GM12878 (cell line): Measurements from ENCODE around the gene PHF2. TPM values are rescaled to one million over a fixed set of nuclear protein-coding genes. Genes with fewer than 3 reads are reported as not detected.

Source experiments
- ATAC-seq: fragments of 200-7000 bp; cut with Tn5 transposase; 3 replicates; pipeline ENCODE4 v1.9.1; 2020; ENCODE audit warnings: mild to moderate bottlenecking, moderate library complexity
- BruUV-seq: library from RNA; stranded (reverse); fragments of 400-500 nt; replicated peaks from 2 replicates; lab custom pipeline; 2021; lab: Mats Ljungman, UMichigan
- CTCF ChIA-PET: fragments of 300-600 bp; sonication (Branson Sonifier 250); formaldehyde crosslinking; extraction: SDS; loops from one replicate; lab custom pipeline; 2021; ENCODE audit warnings: inconsistent platforms; lab: Yijun Ruan, JAX
- POLR2A ChIA-PET: fragments of 350-600 bp; formaldehyde crosslinking; extraction: SDS; loops from one replicate; lab custom pipeline; 2021; ENCODE audit warnings: inconsistent platforms; lab: Charles Lee
- RAD21 ChIA-PET: fragments of 300-600 bp; sonication (Branson Sonifier 250); formaldehyde crosslinking; loops from one replicate; lab custom pipeline; 2023; ENCODE audit warnings: antibody characterized with exemption; ENCODE audit not compliant: unreplicated experiment; lab: Charles Lee
- SMC1A ChIA-PET: fragments of 300-600 bp; sonication (Branson Sonifier 250); formaldehyde crosslinking; loops from one replicate; lab custom pipeline; 2023; ENCODE audit not compliant: unreplicated experiment, uncharacterized antibody; lab: Charles Lee
- DNase-seq: peaks from one replicate; pipeline ENCODE4 v3.0.0-alpha.2; 2011; ENCODE audit warnings: low read depth, low spot score
- FAIRE-seq: peaks from 3 replicates; lab custom pipeline; 2011; peaks lifted over from hg19 to GRCh38; lab: Jason Lieb, UNC
- H2AFZ ChIP-seq: 2 replicates; pipeline ENCODE4 v1.6.0; 2011; ENCODE audit warnings: low read depth, low read length, control low read depth; ENCODE audit not compliant: control insufficient read depth
- H3K27ac ChIP-seq: 2 replicates; pipeline ENCODE4 v1.5.1; 2011; ENCODE audit warnings: control low read depth; ENCODE audit not compliant: control insufficient read depth, insufficient read depth
- H3K27me3 ChIP-seq, 2 experiments: replicated peaks in 1 of 2; 2 replicates each; pipeline versions ENCODE4 v1.6.0 to v1.6.1; 2011; ENCODE audit warnings: low read length in 1 of 2; ENCODE audit not compliant: control insufficient read depth in 2 of 2, insufficient read depth in 2 of 2
- H3K36me3 ChIP-seq, 2 experiments: 2 replicates each; pipeline ENCODE4 v1.5.1; 2011; ENCODE audit warnings: low read length in 1 of 2; ENCODE audit not compliant: control insufficient read depth in 2 of 2, insufficient read depth in 2 of 2
- H3K4me1 ChIP-seq: 2 replicates; pipeline ENCODE4 v1.6.1; 2011; ENCODE audit warnings: mild to moderate bottlenecking, low read length, moderate library complexity, mixed read lengths; ENCODE audit not compliant: control insufficient read depth, insufficient read depth
- H3K4me2 ChIP-seq: 2 replicates; pipeline ENCODE4 v1.6.0; 2011; ENCODE audit warnings: control low read depth; ENCODE audit not compliant: control insufficient read depth, insufficient read depth
- H3K4me3 ChIP-seq: fragments of 200-600 bp; sonication (generic); 2 replicates; pipeline ENCODE4 v1.5.1; 2016
- H3K79me2 ChIP-seq: 2 replicates; pipeline ENCODE4 v1.6.0; 2011; ENCODE audit warnings: low read length; ENCODE audit not compliant: control insufficient read depth, insufficient read depth
- H3K9ac ChIP-seq: 2 replicates; pipeline ENCODE4 v1.8.0; 2011; ENCODE audit warnings: low read length, control low read depth, mixed read lengths; ENCODE audit not compliant: control insufficient read depth, insufficient read depth
- H3K9me3 ChIP-seq: replicated peaks from 3 replicates; pipeline ENCODE4 v1.5.1; 2011; ENCODE audit warnings: mild to moderate bottlenecking, low read length; ENCODE audit not compliant: control insufficient read depth, insufficient read depth
- H4K20me1 ChIP-seq: 2 replicates; pipeline ENCODE4 v1.6.0; 2011; ENCODE audit not compliant: control insufficient read depth, insufficient read depth
- ATF7 ChIP-seq: fragments of 450-650 bp; IDR thresholded peaks from 2 replicates; pipeline ENCODE4 v1.6.1; 2016; ENCODE audit warnings: low read depth, mild to moderate bottlenecking
- NFYA ChIP-seq: IDR thresholded peaks from 2 replicates; pipeline ENCODE4 v1.6.1; 2011; ENCODE audit warnings: low read depth, mild to moderate bottlenecking, low read length, improper control_type of control experiment, borderline replicate concordance
- PML ChIP-seq: IDR thresholded peaks from 2 replicates; pipeline ENCODE4 v1.6.1; 2012; ENCODE audit warnings: low read length, inconsistent platforms
- RAD51 ChIP-seq: fragments of 450-650 bp; IDR thresholded peaks from 2 replicates; pipeline ENCODE4 v1.6.1; 2016; ENCODE audit warnings: moderate library complexity, mild to moderate bottlenecking, inconsistent platforms
- RBBP5 ChIP-seq: fragments of 200-600 bp; sonication (generic); conservative IDR thresholded peaks from 2 replicates; pipeline ENCODE4 v1.6.1; 2016
- SP1 ChIP-seq: IDR thresholded peaks from one replicate; pipeline ENCODE4 v1.6.1; 2011; ENCODE audit warnings: low read depth, low read length
- SREBF2 ChIP-seq: IDR thresholded peaks from 2 replicates; pipeline ENCODE4 v1.6.1; 2012; ENCODE audit warnings: mild to moderate bottlenecking, low read length
- TARDBP ChIP-seq: IDR thresholded peaks from 2 replicates; pipeline ENCODE4 v1.6.1; 2016; ENCODE audit warnings: borderline replicate concordance
- WGBS: methylation state at CpG from one replicate; pipeline ENCODE4 v1.1.6; 2016; ENCODE audit warnings: low lambda C conversion rate; ENCODE audit not compliant: insufficient replicate concordance, insufficient coverage; ENCODE audit errors: missing lambda C conversion rate; 5-methylcytosine and 5-hydroxymethylcytosine counted together
- in situ Hi-C: fragments of 300-500 bp; cut with MboI; formaldehyde crosslinking; loops from 9 replicates; pipeline ENCODE4 v1.14.3; 2018; ENCODE audit warnings: mixed read lengths
- intact Hi-C: fragments of 100-400 bp; cut with micrococcal nuclease; formaldehyde crosslinking; loops from one replicate; pipeline ENCODE4 v1.14.2; 2022; ENCODE audit not compliant: unreplicated experiment
- polyA plus RNA-seq, 11 experiments: library from polyadenylated mRNA; depleted of rRNA in 4 of 11; unstranded in 6 of 11; stranded (reverse) in 5 of 11; fragments of >200 nt; fragmentation: Nextera tagmentation in 4 of 11; fragmentation: Illumina TruSeq in 1 of 11; extraction: Ambion mirVana in 4 of 11; extraction: Trizol in 1 of 11; gene quantifications; 1 replicate in 1 of 11; 2 replicates in 10 of 11; pipeline versions ENCODE4 v1.2.1 to v1.2.3, GENCODE V29; 2011 to 2016; ENCODE audit warnings: inconsistent platforms in 2 of 11, missing spikeins in 2 of 11, low read depth in 1 of 11
- total RNA-seq, 4 experiments: library from RNA; depleted of rRNA in 3 of 4; stranded (reverse); fragments of >200 nt in 3 of 4; fragmentation: Illumina TruSeq in 1 of 4; extraction: Trizol in 1 of 4; gene quantifications; 2 replicates each; pipeline versions ENCODE4 v1.2.1 to v1.2.3, GENCODE V29; 2013 to 2021
- TF ChIP-seq, protein P1 (sequence below): fragments of 450-650 bp; formaldehyde crosslinking; IDR thresholded peaks from 2 replicates; pipeline ENCODE4 v1.4.0; 2020; ENCODE audit warnings: mild to moderate bottlenecking, moderate library complexity
- TF ChIP-seq, protein P2 (sequence below): fragments of 450-650 bp; IDR thresholded peaks from 2 replicates; pipeline ENCODE4 v1.6.1; 2018; ENCODE audit warnings: mild to moderate bottlenecking, low read depth, moderate library complexity; ENCODE audit not compliant: partially characterized antibody
- TF ChIP-seq, protein P3 (sequence below): fragments of 150-350 bp; IDR thresholded peaks from 2 replicates; pipeline ENCODE4 v1.6.1; 2014; ENCODE audit warnings: mild to moderate bottlenecking, low read depth, low read length
- TF ChIP-seq, protein P4 (sequence below): IDR thresholded peaks from 2 replicates; pipeline ENCODE4 v1.6.1; 2012; ENCODE audit warnings: improper control_type of control experiment, low read depth, low read length; ENCODE audit not compliant: insufficient replicate concordance

Gene PHF2
- total and polyA plus RNA-seq, 10 of the 15 experiments (the other 5 are each of a cell fraction or from before 2014, with no cell fraction given) = 0.34 to 13.3 (median 5.5) TPM

DNA sequence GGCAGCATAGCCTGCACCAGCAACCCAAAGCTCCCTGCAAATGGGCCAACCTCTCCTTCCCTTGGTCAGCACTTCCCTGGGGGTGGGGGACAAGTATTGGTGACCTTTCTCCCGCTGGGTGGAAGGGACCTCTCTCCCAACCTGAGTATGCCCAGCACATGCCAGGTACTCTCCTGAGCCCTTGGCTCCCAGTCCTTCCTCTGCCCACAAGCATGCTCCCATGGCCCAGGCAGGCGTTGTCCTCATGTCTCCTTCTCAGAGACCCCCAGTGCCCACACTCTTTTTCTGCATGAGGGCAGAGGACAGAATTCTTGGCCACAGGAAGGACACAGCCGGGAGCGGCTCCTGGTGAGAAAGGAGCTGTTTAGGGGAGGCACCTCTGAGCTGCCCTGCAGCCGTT, 60.3 kb downstream of the PHF2 start:
- intact Hi-C loops = no loop called here
- RAD21 ChIA-PET = no interaction called here

More for the DNA sequence above, 60.3 kb downstream of the PHF2 start:
- H3K4me2 ChIP-seq = no peak overlapping the region
- SMC1A ChIA-PET = no interaction called here
- 86% methylated on average over 5 of the region's 5 CpGs for WGBS
- no peak for ATAC-seq
- FAIRE-seq = no peak
- BruUV-seq = no TSS peak
- no peaks in the 10 kb centered on the region for H4K20me1 ChIP-seq
- peaks cover 0 to 3% of the 10 kb centered on the region in 2 experiments; a peak in 2 of 4 replicates for H3K36me3 ChIP-seq
- H3K27ac ChIP-seq = no peak overlapping the region
- no peaks in the 10 kb centered on the region for H3K4me1 ChIP-seq
- no peak overlapping the region for H3K4me3 ChIP-seq
- H3K79me2 ChIP-seq = no peaks in the 10 kb centered on the region
- CTCF ChIA-PET = no interaction called here
- no peak overlapping the region for H3K9ac ChIP-seq
- H2AFZ ChIP-seq = no peak overlapping the region
- in situ Hi-C loops = no loop called here
- H3K9me3 ChIP-seq = no peaks in the 10 kb centered on the region; the same call in 2 of the 3 replicates
- no peaks in the 10 kb centered on the region for H3K27me3 ChIP-seq
- POLR2A ChIA-PET = no interaction called here
- DNase-seq = no peak
- TF ChIP-seq, protein P1, sequence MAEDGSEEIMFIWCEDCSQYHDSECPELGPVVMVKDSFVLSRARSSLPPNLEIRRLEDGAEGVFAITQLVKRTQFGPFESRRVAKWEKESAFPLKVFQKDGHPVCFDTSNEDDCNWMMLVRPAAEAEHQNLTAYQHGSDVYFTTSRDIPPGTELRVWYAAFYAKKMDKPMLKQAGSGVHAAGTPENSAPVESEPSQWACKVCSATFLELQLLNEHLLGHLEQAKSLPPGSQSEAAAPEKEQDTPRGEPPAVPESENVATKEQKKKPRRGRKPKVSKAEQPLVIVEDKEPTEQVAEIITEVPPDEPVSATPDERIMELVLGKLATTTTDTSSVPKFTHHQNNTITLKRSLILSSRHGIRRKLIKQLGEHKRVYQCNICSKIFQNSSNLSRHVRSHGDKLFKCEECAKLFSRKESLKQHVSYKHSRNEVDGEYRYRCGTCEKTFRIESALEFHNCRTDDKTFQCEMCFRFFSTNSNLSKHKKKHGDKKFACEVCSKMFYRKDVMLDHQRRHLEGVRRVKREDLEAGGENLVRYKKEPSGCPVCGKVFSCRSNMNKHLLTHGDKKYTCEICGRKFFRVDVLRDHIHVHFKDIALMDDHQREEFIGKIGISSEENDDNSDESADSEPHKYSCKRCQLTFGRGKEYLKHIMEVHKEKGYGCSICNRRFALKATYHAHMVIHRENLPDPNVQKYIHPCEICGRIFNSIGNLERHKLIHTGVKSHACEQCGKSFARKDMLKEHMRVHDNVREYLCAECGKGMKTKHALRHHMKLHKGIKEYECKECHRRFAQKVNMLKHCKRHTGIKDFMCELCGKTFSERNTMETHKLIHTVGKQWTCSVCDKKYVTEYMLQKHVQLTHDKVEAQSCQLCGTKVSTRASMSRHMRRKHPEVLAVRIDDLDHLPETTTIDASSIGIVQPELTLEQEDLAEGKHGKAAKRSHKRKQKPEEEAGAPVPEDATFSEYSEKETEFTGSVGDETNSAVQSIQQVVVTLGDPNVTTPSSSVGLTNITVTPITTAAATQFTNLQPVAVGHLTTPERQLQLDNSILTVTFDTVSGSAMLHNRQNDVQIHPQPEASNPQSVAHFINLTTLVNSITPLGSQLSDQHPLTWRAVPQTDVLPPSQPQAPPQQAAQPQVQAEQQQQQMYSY (CRISPR knock-in tag) = no peak
- TF ChIP-seq RAD51 (no peak), ATF7 (no peak), NFYA (no peak), RBBP5 (no peak), SREBF2 (no peak), TARDBP (no peak), SP1 (no peak), PML (no peak)
- TF ChIP-seq, protein P2, sequence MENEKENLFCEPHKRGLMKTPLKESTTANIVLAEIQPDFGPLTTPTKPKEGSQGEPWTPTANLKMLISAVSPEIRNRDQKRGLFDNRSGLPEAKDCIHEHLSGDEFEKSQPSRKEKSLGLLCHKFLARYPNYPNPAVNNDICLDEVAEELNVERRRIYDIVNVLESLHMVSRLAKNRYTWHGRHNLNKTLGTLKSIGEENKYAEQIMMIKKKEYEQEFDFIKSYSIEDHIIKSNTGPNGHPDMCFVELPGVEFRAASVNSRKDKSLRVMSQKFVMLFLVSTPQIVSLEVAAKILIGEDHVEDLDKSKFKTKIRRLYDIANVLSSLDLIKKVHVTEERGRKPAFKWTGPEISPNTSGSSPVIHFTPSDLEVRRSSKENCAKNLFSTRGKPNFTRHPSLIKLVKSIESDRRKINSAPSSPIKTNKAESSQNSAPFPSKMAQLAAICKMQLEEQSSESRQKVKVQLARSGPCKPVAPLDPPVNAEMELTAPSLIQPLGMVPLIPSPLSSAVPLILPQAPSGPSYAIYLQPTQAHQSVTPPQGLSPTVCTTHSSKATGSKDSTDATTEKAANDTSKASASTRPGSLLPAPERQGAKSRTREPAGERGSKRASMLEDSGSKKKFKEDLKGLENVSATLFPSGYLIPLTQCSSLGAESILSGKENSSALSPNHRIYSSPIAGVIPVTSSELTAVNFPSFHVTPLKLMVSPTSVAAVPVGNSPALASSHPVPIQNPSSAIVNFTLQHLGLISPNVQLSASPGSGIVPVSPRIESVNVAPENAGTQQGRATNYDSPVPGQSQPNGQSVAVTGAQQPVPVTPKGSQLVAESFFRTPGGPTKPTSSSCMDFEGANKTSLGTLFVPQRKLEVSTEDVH = no peak
- TF ChIP-seq, protein P3, sequence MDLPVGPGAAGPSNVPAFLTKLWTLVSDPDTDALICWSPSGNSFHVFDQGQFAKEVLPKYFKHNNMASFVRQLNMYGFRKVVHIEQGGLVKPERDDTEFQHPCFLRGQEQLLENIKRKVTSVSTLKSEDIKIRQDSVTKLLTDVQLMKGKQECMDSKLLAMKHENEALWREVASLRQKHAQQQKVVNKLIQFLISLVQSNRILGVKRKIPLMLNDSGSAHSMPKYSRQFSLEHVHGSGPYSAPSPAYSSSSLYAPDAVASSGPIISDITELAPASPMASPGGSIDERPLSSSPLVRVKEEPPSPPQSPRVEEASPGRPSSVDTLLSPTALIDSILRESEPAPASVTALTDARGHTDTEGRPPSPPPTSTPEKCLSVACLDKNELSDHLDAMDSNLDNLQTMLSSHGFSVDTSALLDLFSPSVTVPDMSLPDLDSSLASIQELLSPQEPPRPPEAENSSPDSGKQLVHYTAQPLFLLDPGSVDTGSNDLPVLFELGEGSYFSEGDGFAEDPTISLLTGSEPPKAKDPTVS = no peak
- TF ChIP-seq, protein P4, sequence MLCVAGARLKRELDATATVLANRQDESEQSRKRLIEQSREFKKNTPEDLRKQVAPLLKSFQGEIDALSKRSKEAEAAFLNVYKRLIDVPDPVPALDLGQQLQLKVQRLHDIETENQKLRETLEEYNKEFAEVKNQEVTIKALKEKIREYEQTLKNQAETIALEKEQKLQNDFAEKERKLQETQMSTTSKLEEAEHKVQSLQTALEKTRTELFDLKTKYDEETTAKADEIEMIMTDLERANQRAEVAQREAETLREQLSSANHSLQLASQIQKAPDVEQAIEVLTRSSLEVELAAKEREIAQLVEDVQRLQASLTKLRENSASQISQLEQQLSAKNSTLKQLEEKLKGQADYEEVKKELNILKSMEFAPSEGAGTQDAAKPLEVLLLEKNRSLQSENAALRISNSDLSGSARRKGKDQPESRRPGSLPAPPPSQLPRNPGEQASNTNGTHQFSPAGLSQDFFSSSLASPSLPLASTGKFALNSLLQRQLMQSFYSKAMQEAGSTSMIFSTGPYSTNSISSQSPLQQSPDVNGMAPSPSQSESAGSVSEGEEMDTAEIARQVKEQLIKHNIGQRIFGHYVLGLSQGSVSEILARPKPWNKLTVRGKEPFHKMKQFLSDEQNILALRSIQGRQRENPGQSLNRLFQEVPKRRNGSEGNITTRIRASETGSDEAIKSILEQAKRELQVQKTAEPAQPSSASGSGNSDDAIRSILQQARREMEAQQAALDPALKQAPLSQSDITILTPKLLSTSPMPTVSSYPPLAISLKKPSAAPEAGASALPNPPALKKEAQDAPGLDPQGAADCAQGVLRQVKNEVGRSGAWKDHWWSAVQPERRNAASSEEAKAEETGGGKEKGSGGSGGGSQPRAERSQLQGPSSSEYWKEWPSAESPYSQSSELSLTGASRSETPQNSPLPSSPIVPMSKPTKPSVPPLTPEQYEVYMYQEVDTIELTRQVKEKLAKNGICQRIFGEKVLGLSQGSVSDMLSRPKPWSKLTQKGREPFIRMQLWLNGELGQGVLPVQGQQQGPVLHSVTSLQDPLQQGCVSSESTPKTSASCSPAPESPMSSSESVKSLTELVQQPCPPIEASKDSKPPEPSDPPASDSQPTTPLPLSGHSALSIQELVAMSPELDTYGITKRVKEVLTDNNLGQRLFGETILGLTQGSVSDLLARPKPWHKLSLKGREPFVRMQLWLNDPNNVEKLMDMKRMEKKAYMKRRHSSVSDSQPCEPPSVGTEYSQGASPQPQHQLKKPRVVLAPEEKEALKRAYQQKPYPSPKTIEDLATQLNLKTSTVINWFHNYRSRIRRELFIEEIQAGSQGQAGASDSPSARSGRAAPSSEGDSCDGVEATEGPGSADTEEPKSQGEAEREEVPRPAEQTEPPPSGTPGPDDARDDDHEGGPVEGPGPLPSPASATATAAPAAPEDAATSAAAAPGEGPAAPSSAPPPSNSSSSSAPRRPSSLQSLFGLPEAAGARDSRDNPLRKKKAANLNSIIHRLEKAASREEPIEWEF = no peak
